SK-N-SH (cell line): ENCODE measurements around the gene CDH13.

ENCODE experiments used
- CTCF ChIP-seq: fragments of 200-600 bp; sonication (generic); IDR thresholded peaks from 2 replicates; pipeline ENCODE4 v1.6.1; 2017; ENCODE audit warnings: antibody characterized with exemption, mild to moderate bottlenecking, moderate library complexity
- EP300 ChIP-seq, 2 experiments: IDR thresholded peaks; 2 replicates each; pipeline versions ENCODE4 v1.4.0 to v1.6.1; 2012; ENCODE audit warnings: borderline replicate concordance in 1 of 2, low read depth in 1 of 2, low read length in 1 of 2
- EZH2phosphoT487 ChIP-seq: fragments of 200-600 bp; sonication (generic); IDR thresholded peaks from 2 replicates; pipeline ENCODE4 v1.6.1; 2017; ENCODE audit warnings: low read depth, mixed run types, mild to moderate bottlenecking, antibody characterized with exemption, moderate library complexity, borderline replicate concordance
- FOSL2 ChIP-seq: IDR thresholded peaks from 2 replicates; pipeline ENCODE4 v1.4.0; 2012; ENCODE audit warnings: low read depth, mild to moderate bottlenecking, moderate library complexity, borderline replicate concordance
- JUND ChIP-seq: IDR thresholded peaks from 2 replicates; pipeline ENCODE4 v1.4.0; 2012
- MAX ChIP-seq: IDR thresholded peaks from 2 replicates; pipeline ENCODE4 v1.4.0; 2012; ENCODE audit warnings: low read depth
- MEF2A ChIP-seq: IDR thresholded peaks from 2 replicates; pipeline ENCODE4 v1.4.0; 2012; ENCODE audit warnings: low read depth, borderline replicate concordance
- POLR2AphosphoS5 ChIP-seq: IDR thresholded peaks from 2 replicates; pipeline ENCODE4 v1.6.1; 2012; ENCODE audit warnings: low read depth, low read length
- RAD21 ChIP-seq: IDR thresholded peaks from 2 replicates; pipeline ENCODE4 v1.6.1; 2012; ENCODE audit warnings: mild to moderate bottlenecking, low read length
- RXRA ChIP-seq: IDR thresholded peaks from 2 replicates; pipeline ENCODE4 v1.4.0; 2012; ENCODE audit warnings: low read depth, mild to moderate bottlenecking, borderline replicate concordance
- SMC3 ChIP-seq: IDR thresholded peaks from 2 replicates; pipeline ENCODE4 v1.6.1; 2012; ENCODE audit warnings: low read depth, low read length, improper control_type of control experiment
- TAF1 ChIP-seq: IDR thresholded peaks from 2 replicates; pipeline ENCODE4 v1.6.1; 2012; ENCODE audit warnings: low read depth, mild to moderate bottlenecking, low read length, moderate library complexity, borderline replicate concordance

GRCh38 chr16:82582975-82583374 is 43.8 kb upstream of the CDH13 start:
- TF ChIP-seq MAX = no peak
- TF ChIP-seq CTCF = no peak
- no peak for TF ChIP-seq EP300 (IDR thresholded peaks at IDR 0.05; ENCODE audit: borderline replicate concordance in 1 of 2, low read depth in 1 of 2, low read length in 1 of 2)
- TF ChIP-seq RXRA = no peak
- TF ChIP-seq FOSL2 = no peak
- TF ChIP-seq EZH2phosphoT487 = no peak
- no peak for TF ChIP-seq RAD21
- no peak for TF ChIP-seq MEF2A
- no peak for TF ChIP-seq TAF1
- TF ChIP-seq JUND = no peak
- no peak for TF ChIP-seq SMC3
- TF ChIP-seq POLR2AphosphoS5 = no peak
